ENCODE data around the gene HIF3A.

DNA sequence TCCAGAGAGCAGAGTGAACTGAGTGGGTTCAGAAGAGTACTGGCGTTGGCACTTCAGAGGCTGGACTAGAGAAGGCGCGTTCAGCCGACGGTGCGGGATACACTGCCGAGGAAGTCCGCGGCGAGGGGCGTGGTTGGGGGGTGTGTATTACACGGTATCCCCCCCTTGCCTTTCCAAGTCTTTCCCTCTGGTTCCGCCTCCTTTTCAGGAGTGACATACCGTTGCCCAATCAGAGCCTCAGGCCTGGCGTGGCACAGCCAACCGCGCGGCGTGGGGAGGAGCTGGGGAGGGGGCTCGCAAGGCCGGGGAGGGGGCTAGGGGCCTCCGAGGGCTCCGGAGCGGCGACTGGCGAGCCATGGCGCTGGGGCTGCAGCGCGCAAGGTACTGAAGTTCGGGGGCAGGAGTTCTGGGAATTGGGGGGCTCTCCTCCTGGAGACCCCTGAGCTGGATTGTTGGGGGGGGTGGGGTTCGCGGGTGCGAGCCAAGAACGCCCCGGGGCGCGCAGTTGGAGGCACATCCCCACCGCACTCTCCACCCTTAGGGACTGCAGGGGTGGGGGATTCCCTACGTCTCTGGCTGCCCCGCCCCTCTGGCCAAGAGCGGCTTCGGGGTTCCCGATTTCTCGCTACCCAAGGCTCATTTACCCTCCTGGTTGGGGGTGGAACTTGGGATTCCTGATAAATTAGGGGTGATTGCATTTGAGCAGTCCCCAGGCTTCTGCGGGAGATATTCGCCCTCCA lies at the start of gene HIF3A:
- TF ChIP-seq, protein P1, sequence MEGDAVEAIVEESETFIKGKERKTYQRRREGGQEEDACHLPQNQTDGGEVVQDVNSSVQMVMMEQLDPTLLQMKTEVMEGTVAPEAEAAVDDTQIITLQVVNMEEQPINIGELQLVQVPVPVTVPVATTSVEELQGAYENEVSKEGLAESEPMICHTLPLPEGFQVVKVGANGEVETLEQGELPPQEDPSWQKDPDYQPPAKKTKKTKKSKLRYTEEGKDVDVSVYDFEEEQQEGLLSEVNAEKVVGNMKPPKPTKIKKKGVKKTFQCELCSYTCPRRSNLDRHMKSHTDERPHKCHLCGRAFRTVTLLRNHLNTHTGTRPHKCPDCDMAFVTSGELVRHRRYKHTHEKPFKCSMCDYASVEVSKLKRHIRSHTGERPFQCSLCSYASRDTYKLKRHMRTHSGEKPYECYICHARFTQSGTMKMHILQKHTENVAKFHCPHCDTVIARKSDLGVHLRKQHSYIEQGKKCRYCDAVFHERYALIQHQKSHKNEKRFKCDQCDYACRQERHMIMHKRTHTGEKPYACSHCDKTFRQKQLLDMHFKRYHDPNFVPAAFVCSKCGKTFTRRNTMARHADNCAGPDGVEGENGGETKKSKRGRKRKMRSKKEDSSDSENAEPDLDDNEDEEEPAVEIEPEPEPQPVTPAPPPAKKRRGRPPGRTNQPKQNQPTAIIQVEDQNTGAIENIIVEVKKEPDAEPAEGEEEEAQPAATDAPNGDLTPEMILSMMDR (conservative IDR thresholded peaks at IDR 0.05 in 1 of 2, IDR thresholded peaks at IDR 0.05 in 1 of 2; ENCODE audit: low read depth in 1 of 2, low read length in 2 of 2): no peak
- TF ChIP-seq EZH2 (IDR thresholded peaks at IDR 0.05; ENCODE audit: low read length, missing control alignments): no peak

Measured in fibroblast of lung (primary cell).